NCI-H146 (cell line): ENCODE results near the gene PIMREG.

Experiments
- DNase-seq: peaks from one replicate; lab custom pipeline; 2025; lab: John Stamatoyannopoulos, UW

Gene PIMREG

GRCh38 chr17:6437956-6438355 lies 6.3 kb upstream of the PIMREG start:
- no peak for DNase-seq

DNA sequence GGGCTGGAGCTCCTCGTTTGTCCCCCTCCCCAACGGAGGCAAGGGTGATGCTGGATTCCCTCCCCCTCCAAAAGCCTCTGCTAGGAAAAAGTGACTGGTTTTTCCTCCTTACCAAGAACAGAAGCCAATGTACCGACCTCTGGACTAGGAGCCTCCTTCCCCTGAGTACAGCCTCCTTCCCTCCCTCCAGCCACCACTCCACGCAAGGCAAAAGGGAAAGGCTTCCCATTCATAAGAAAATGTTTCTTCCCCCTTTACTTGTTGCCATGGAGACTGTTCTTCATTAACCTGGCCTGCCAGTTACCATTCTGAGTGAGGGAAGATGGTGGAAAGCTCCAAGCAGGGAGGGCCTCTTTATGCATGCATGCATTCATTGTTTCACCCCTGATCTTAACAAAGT lies 4.3 kb upstream of the PIMREG start:
- DNase-seq = peak; percentile 35

DNA sequence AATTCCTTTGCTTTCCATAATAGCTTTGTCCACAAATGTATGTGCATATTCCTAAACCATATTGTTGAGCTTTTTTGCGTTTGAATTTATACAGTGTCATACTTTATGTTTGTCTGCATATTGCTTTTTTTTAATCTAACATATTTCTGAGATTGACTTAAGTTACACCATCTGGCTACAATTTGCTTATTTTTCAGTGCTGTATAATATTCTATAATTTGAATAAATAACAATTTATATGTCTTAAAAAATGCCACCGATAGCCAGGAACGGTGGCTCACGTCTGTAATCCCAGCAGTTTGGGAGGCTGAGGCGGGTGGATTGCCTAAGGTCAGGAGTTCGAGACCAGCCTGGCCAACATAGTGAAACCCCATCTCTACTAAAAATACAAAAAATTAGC lies 1.5 kb upstream of the PIMREG start:
- no peak for DNase-seq

- no peak for DNase-seq
These were observed 498 bp downstream of the PIMREG start for GRCh38 chr17:6444571-6445335.

DNA sequence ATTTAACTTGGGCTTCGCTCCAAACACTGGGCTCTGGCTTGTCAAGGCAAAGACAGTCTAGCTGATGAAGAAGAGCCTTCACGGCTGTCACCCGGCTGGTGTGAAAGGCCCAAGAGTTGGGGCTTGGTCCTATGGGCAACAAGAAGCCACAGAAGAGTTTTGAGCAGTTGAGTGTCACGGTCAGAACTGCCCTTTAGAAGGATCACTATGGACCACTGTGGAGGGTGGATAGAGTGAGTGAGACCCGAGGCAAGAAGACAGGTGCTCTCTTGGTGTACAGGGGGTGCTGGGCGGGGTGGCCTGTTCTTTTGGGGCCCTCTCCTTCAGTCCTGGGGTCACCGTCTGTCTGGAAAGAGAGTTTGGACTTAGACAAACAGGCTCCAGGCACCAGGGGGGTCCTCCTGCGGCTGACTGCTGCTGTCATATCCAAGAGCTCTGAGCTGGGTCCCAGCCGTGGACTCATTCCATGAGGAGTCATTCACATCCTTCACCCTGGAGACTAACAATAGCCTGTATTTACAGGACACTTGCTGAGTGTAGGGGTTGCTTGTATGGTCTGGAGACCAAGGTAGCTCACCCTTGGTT lies 2.4 kb downstream of the PIMREG start:
- no peak for DNase-seq

DNA sequence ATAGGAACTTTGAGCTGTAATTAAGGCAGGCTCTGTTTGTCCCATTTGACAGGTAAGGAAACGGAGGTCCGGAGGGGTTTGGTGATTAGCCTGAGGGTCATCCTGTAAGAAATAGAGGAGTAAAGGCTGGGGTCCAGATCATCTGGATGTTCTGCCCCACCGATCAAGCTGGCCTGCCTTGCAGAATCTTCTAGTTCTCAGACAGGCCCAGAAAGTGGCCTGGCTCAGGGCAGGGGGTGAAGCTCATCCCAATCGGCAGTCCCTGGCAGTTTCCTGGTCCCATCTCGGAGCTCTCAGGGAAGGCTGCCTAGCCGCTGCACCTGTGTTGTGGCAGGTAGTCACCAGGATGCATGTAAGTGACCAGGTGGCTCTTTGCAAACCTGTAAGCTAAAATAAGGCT lies 4.2 kb downstream of the PIMREG start:
- DNase-seq = no peak

GRCh38 chr17:6449307-6449706 lies 5.1 kb downstream of the PIMREG start:
- DNase-seq = no peak

DNA sequence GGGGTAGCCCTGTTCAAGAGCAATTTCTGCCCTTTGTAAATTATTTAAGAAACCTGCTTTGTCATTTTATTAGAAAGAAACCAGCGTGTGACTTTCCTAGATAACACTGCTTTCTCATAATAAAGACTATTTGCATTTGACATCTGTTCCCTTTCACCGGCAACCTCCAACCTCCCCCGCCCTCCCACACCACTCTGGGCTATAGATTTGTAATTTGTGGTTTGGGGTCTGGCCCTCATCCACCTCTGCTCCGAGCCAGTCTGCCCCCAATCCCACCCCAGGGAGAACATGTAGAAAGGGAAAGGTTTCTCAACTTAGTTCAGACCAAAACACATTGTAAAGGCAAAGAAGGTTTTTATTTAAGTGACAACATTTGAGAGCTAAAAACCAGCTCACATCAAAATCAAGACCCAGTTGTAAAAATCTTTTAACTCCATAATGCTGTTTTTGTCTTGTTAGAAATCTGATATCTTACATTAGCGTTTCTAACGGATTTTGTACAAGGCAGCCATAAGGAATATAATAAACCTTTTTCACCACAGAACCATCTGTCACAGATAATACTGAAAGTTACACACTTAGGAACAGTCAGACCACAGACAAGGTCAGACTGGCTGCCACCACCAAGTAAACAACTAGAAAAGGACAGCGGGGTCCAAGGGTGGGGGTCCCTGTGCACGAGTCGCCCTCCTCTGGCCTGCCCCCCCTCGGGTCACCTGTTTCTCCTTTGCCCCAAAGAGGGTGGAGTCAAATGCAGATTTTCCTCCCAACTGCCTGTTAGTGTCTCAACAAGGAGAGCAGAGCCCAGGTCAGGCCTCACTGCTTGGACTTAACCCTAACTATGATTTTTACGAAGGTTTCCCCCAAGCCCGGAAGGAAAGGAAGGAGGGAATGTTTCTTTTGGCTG lies 6.9 kb downstream of the PIMREG start:
- peak; percentile 55 for DNase-seq

DNA sequence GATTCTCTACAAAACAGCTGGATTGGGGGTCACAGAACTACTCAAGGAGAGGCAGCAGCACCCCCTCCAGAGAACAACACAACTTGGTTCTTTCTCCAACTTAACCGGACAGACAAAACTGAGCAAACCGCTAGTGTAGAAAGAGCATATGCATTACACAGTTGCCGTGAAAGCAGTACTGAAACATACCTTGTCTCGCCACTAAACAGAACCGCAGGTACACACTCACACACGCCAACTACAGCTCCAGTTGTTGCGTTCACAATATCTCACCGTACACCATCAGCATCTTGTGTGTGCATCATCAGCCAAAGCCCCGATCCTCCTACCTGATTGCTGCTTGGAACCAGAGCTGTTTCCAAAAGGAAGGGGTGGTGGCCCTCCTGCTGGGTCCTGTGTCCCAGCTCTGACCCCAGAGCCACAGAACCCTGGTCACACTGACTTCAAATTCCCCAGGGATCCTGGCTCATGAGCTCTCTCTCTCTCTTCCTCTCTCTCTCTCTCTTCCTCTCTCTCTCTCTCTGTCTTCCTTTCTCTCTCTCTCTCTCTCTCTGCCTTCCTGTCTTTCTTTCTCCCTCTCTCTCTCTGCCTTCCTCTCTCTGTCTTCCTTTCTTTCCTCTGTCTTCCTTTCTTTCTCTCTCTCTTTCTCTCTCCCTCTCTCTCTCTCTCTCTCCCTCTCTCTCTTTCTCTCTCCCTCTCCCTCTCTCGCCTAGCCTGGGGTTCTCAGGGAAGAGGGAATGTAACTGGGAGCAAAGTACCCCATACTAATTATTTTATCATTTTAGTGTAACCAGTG lies 8.4 kb downstream of the PIMREG start:
- no peak for DNase-seq

DNA sequence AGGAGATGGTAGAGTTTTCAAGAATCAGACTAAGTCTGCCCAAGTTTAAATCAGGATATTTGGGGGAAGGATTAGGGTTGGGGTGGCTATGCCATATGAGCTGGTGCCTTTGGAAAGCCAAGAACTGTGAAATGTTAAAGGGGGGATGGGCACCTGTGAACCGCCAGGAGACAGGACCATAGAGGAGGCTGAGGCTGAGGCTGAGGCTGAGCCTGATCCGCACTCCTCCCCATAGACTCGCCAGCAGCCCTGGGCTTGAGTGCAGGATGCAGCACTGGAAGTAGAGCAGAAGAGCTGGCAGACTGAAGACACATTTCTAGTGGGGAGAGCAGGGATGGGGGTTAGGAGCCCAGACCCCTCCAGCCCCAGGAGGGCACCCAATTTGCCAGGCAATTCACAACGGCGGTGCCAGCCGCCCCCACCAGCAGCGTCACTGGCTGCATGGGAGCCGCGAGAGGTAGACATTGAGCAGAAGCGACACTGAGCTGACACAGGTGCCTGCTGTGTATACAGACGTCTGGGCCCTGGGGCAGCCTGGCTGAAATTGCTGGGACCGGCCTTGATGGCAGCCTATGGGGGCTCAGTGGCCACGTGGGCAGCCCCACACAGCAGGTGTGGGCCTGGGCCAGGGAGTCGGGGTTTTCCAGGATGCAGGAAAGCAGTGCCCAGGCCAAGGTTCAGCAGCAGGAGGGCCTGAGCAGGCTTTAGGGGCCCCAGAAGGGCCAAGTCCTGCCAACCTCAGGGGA lies 9.2 kb downstream of the PIMREG start:
- DNase-seq = peak; percentile 18

GRCh38 chr17:6454495-6455320 lies 10.5 kb downstream of the PIMREG start:
- no peak for DNase-seq

DNA sequence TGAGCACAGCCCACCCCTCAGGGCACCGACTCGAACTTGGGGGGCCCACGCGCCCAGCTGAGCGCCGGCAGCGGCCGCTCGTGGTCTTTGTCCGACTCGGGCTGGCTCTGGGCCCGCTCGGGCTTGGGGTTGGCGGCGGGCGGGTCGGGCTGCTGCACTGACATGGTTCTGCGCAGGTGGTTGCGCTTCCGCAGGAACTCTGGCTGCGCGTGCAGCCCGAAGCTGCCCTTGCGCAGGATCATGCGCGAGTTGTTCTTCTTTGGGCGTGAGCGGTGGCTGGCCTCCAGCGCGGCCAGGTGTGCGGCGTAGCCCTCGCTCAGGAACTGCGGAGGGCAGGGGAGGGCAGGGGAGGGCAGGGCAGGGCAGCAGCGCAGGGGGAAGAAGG lies 11.1 kb downstream of the PIMREG start:
- no peak for DNase-seq

- DNase-seq = peak; percentile 75
These were observed 12.1 kb downstream of the PIMREG start for GRCh38 chr17:6456321-6456720.

DNA sequence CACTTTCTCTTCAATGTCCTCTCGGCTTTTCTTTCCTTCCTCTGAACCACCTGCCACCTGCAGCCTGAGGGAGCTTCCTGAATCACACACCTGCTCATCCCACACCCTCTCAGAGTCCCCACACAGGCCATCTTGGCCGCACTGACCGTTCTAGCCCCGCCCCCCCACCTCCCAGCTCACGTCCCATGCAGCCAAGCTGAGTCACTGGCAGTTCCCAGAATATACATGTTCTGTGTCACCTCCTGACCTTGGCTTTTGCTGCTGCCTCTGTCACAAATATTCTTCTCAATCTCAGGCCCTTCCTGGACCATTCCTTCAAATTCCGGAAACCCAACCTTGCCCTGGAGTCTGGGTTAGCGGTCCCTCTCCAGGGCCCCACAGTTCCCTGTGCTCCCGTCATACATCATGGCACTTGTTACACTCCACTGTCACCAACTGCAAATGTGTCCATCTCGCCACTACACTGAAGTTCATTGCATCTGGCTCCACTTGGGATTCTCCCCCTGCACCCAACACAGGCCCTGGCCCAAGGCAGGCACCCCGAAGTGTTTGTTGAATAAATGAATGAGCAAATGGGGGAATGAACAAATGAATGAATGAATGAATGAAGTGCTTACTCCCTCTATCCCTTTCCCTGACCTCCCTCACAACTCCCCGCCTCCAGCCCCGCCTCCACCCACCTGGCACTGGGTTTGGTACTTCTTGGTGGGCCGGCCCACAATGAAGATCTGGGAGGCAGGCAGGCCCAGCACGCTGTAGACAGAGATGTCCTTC lies 12.8 kb downstream of the PIMREG start:
- DNase-seq = peak; percentile 78

DNA sequence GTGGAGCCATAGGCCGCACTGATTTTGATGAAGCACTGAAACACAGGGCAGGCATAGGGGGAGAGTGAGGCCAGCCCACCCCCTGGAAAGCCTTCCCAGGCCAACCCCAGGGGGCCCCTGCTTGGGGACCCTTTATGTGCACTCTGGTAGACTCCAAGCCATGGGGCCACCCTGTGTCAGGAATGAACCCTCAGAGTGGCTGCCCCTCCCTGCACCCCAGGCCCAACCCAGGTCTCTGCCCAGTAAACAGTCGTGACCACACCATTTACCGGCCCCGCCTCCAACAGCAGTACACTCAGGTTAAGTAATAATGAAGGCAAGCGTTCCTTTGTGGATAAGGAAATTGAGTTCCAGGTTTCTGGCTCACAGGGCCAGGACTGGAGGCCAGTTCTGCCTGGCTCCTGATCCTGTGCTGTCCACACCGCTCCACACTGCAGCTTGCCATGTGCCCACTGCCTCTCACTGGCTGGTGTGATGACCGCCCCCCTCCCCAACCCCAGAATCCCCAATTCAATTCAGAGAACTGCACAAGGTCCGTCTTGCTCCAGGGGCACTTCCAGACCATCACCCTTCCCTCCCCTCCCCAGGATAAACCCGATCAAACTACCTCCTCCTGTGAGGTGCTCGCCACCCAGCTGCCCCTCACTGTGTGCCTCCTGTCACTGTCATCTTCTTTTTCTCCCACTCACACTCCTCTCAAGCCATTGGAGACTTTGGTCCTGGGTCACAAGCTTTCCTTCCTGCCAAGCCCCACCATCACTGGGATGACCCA lies 13.6 kb downstream of the PIMREG start:
- DNase-seq = no peak

DNA sequence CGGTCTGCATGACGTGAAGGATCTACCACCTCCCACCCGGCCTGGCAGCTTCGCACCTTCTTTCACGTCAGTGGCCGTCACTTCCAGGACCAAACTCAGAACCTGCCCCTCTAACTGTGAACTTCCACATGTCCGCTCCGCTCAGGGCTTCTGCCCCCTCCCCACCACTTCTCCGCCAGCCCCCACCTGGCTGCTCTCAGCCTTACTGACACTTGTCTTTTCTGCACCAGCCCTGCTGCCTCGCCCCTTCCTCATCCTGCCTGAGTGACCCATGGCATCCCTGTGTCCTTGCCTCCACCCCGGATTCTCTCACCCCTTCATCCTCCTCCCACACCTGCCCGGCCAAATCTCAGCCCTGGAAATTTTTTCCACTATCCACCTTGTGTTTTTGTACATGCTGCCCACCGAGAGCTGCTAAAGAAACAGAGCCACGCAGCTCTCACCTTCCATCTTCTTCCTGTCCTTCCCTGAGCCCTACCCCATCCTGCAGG lies 14.2 kb downstream of the PIMREG start:
- DNase-seq = no peak

DNA sequence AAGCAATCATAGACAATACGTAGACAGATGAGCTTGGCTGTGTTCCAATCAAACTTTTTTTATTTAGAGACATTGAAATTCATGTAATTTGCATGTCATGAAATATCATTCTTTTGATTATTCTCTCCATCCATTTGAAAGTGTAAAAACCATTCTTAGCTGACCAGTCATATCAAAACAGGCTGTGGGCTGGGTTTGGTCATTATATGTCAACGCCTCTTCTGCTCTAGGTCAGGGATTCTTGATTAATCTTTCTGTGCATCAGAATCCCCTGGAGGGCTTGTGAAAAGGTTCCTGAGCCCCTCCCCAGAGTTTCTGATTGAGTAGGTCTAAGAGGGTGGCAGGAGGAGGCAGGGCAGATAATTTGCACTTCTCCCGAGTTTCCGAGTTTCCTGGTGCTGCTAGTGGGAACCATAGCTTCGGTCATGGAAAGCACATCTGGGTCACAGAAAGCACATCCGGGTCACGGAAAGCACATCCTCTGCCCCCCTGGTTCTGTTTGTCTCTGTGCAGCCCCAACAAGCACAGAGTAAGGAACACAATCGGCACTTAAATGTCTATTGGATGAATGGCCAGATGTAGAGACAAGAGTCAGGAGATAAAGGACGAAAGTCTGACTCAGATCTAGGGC lies 16.4 kb downstream of the PIMREG start:
- no peak for DNase-seq

- no peak for DNase-seq
These were observed 17.0 kb downstream of the PIMREG start for GRCh38 chr17:6461246-6461645.
